ENCODE results near the gene POLG.
A peak's percentile ranks its signal among the peaks of the same experiment; 100 is the strongest.

POLG gene

GRCh38 chr15:89370120-89370977 is 35.7 kb upstream of the POLG start:
- no peak for DNase-seq (ENCODE audit: low read depth)

- DNase-seq (ENCODE audit: low read depth) = no peak
Measured at GRCh38 chr15:89369341-89369947, 34.8 kb upstream of the POLG start.

GRCh38 chr15:89368566-89369223 is 34.1 kb upstream of the POLG start:
- DNase-seq (ENCODE audit: low read depth) = no peak

DNA sequence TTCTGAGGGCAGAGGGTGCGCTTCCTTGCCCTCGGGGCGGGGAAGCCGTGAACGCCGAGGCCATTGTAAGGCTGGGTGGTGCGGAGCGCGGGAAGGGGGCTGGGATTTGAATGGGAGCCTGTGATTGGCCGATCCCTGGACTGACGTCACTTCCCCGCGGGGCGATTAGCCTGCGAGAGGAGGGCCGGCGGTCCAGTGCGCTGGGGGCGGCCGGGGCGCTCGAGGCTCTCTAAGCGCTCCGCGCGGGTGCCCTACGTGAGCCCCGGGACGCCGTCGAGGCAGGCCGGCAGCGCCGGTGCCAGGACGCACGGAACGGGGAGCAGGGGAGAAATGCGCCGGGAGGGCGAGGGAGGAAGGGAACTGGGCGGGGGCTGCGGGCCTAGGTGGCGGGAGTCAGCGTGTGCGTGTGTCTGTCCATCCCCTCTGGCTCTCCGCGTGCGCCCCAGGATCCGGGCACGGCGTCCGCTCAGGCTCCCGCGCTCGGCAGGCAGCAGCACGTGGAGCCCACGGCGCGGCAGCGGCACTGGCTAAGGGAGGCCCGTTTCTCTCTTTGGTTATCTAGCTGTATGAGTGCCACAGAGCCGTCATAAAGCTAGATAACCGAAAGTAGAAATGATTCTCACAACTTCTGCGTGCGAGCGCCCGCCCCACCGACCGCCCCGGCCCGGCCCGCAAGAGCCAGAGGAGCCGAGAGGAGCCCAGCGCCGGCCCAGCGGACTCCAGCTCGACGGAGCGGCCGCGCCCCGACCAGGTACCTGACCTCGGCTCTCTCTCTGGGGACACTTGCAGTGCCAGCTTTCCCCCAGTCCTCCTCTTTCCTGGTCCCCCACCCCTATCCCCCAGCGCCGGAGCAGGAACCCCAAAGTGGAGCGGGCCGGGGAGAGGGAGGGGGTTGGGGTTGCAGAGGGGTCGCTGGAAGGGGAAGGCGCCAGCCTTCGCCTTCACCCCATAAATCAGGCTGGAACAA is 33.1 kb upstream of the POLG start:
- no peak for DNase-seq (ENCODE audit: low read depth)

GRCh38 chr15:89366656-89367393 is 32.2 kb upstream of the POLG start:
- DNase-seq (ENCODE audit: low read depth) = no peak

GRCh38 chr15:89365462-89366065 is 30.9 kb upstream of the POLG start:
- DNase-seq (ENCODE audit: low read depth) = no peak

- DNase-seq (ENCODE audit: low read depth) = no peak
Measured at GRCh38 chr15:89364741-89365450, 30.3 kb upstream of the POLG start.

DNA sequence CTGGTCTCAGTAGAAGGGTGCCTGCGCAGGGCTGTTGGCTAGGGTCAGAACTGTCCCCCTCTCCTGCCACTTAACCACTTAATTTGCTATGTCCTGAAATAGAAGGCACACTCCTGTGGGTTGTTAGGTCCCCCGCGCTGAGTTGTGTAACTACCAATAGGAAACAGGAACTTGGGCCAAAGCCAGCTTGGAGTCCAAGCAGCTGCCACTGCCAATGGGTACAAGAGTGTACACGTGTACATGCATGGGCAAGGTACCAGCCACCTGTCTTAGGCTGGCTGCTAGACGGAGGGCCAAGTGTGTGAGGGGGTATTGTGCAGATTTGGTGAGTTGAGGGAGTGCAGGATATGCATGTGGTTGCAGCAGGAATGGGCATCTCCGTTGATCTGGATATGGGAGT is 29.7 kb upstream of the POLG start:
- no peak for DNase-seq (ENCODE audit: low read depth)

- DNase-seq (ENCODE audit: low read depth) = no peak
Measured at GRCh38 chr15:89363770-89364169, 29.1 kb upstream of the POLG start.

- DNase-seq (ENCODE audit: low read depth) = no peak
Measured at GRCh38 chr15:89363133-89363532, 28.5 kb upstream of the POLG start.

DNA sequence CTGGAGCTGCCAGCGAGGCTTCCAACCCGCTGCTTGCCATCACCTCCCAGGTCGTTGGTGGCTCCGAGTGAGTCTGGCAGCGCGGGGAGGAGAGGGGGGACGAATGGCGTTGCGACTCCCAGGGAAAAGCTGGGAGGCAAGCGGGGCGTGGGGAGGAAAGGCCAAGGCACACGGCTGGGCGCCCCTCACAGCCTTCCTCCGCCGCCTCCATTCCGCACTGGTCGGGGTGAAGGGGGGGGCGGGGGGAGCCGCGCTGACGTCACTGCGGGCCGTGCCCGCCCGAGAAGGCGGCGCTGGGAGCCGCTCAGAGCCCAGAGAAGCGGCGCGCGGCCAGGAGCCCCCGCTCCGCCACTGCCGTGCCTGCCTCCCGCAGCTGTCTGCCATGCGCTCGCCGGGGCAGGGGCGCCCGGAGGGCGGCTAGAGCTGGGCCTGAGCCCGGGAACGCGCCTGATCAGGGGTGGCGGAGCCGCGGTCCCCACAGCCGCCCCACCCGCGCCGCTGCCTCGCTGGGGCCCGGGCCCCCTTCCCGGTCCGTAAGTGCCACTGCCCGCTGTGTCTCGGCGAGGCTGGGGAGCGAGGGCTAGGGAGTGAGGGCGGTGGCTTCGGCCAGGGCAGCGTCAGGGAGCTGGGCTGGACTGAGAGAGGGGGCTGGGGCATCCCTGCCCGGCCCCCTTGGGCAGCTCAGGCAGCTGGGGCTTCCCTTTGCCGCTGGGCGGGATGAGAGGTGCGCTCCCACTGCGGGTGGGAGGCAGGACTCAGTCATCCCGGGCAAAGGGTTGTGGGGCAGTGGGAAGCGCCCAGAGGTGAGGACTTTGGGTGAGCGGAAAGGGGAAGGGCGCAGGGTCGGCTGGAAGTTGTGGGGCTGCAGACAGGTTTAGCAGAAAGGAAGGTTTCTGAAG is 27.8 kb upstream of the POLG start:
- no peak for DNase-seq (ENCODE audit: low read depth)

DNA sequence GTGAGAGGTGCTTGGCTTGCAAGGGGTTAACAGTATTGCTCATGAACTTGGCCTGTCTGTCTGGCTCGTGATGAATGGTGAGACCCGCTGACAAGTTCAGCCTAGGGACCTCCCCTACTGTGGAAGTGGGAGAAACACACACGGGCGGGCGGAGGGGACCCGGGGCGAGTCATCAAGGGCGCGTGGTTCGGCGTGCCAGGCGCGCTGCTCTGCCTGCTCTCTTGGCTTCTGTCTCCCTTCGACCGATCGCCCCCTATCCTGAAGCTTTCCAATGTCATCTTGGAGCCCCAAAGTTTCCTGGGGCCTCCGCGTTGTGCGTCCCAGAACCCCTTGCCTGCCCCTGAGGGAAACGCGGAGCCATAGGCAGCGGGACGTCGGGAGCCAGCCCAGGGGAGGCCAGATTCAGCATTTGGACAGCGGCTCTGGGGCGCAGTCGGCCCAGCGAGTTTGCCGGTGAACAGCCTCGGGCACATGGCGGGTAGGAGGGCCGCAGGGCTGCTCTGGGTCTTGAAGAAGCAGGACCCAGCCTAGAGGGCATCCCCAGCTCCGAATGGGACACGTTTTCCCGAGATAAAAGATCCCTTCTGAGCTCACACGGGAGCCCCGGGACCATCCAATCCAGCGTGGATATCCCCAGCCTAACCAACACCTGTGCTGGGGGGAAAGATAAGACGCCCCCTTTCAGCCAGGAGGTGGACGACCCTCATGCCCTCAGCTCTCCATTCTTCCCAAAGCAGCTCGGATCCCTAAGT is 27.0 kb upstream of the POLG start:
- no peak for DNase-seq (ENCODE audit: low read depth)

- DNase-seq (ENCODE audit: low read depth) = no peak
Measured at GRCh38 chr15:89360294-89360971, 25.8 kb upstream of the POLG start.

DNA sequence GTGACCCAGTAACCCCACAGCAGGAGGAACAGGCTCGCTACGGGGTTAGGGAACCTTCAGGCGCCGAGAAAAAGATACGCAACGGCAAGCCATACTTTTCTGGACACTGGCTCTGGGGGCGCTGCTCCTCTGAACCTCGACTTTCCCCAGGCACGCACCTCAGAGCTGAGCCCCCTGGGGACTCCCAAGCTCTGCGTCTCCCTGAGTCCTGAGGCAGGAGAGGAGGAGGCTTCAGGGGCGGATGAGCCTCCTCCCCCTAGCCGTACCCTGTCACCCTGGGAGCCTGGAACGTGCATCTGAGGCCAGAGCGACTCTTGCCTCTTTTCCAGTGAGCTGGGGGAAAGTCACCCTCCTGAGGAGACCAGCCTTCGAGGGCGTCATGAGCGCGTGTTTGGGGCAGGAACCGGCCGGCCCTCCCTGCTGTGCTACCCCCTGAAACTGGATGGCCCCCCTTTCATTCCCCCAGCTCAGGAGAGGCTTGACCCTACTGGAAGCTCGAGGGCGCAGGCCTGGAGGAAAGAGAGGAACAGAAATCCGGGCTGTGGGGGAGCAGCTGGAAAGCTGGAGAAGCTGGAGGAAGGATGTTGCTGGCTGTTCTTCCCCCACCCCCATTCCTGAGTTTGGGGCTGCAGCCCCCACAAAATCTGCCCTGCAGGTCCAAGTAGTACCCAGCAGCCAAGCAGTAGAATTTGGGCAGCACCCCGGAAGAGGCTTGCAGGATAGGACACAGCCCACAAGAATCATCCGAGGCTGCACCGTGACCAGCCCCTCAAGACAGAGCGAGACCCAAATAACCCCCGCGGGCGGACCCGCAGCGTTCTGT is 25.1 kb upstream of the POLG start:
- no peak for DNase-seq (ENCODE audit: low read depth)

DNA sequence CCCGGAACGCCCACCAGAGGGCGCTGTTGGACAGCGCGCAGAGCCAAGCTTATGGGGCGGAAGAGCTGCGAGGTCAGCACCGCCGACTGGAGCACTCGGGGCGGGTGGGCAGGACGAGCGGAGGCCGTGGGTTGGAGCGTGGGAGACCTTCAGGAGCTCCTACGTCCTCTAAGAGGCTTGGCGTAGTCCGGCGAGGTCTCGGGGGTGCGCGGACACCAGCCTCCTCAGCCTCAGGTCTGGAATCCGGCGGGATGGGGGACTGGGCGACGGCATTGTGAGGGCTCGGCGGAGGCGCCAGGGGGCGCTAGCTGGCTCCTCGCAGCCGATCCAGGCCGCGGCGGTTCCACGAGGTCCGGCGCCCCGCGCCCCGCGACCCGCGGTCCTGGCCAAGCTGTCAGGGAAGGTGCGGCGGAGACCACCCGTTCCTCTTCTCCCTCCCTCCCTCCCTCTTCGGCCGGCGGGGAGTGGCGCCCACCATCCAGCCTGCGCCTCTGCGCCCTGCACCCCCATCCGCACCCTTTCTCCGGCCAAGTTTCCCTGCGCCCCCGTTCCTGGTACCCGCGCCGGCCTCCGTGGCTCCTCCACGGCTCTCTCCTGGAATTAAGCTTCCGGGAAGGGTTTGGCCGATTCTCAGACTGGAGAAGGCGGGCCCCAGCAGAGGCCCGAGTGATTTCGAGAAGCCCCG is 24.3 kb upstream of the POLG start:
- peak; percentile 47 for DNase-seq (ENCODE audit: low read depth)

DNA sequence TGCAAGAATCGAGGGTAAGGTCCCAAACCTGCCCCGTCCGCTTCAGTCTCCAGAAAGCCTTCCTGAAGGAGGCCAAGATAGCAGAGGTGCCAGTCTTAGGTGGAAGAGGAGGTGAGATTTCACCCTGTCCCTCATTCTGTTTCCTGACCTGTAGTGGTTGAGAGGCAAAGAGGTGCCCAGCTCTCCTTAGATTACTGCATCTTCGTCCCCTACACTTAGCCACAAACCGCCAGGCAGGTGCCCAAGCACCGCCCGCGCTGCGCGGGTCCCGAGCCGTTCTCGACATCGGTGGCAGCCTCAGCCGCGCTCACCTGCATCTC is 23.8 kb upstream of the POLG start:
- no peak for DNase-seq (ENCODE audit: low read depth)
